Measurements from ENCODE around the gene PARP8.
"Not testable (repeated sequence)": the region's sequence is repeated elsewhere in the genome, so short reads cannot be mapped to it uniquely, and the experiment has no call there.

PARP8 gene

GRCh38 chr5:50655810-50656205 lies 10.6 kb upstream of the PARP8 start:
- TF ChIP-seq ZFX (IDR thresholded peaks at IDR 0.05) = no peak
- TF ChIP-seq, protein P1, sequence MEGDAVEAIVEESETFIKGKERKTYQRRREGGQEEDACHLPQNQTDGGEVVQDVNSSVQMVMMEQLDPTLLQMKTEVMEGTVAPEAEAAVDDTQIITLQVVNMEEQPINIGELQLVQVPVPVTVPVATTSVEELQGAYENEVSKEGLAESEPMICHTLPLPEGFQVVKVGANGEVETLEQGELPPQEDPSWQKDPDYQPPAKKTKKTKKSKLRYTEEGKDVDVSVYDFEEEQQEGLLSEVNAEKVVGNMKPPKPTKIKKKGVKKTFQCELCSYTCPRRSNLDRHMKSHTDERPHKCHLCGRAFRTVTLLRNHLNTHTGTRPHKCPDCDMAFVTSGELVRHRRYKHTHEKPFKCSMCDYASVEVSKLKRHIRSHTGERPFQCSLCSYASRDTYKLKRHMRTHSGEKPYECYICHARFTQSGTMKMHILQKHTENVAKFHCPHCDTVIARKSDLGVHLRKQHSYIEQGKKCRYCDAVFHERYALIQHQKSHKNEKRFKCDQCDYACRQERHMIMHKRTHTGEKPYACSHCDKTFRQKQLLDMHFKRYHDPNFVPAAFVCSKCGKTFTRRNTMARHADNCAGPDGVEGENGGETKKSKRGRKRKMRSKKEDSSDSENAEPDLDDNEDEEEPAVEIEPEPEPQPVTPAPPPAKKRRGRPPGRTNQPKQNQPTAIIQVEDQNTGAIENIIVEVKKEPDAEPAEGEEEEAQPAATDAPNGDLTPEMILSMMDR (conservative IDR thresholded peaks at IDR 0.05) = no peak
- peak overlapping the region; percentile 76 for H3K27ac ChIP-seq

- no peak for TF ChIP-seq ZFX (IDR thresholded peaks at IDR 0.05)
- TF ChIP-seq, protein P1 (conservative IDR thresholded peaks at IDR 0.05) = no peak
- H3K27ac ChIP-seq = peak overlapping the region; percentile 76; the same call in 1 of the 2 replicates
These were observed 9.4 kb upstream of the PARP8 start for GRCh38 chr5:50657044-50657443.

GRCh38 chr5:50658246-50658645 lies 8.2 kb upstream of the PARP8 start:
- no peak overlapping the region for H3K27ac ChIP-seq
- TF ChIP-seq, protein P1 (conservative IDR thresholded peaks at IDR 0.05) = no peak
- TF ChIP-seq ZFX (IDR thresholded peaks at IDR 0.05) = no peak

DNA sequence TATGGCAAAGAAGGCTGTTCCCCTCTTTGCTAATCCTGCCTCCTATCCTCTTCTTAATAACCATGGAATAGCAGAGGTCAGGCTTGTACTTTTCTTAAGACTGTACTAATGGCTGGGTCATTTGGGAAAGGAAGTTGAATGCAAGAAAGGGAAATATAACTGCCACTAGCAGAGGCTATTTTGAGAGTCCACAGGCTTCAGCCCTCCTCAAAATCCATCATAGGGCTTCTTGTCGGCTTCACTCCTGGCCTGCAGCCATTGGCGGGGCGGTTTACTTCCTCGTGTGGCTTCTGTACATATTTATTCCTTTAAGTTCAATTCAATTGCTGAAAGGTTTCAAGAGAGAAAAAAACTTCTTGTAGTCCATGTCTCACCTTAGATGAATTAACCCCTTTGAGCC lies 2.8 kb upstream of the PARP8 start:
- H3K27ac ChIP-seq = no peak overlapping the region
- no peak for TF ChIP-seq ZFX (IDR thresholded peaks at IDR 0.05)
- TF ChIP-seq, protein P1 (conservative IDR thresholded peaks at IDR 0.05) = no peak

DNA sequence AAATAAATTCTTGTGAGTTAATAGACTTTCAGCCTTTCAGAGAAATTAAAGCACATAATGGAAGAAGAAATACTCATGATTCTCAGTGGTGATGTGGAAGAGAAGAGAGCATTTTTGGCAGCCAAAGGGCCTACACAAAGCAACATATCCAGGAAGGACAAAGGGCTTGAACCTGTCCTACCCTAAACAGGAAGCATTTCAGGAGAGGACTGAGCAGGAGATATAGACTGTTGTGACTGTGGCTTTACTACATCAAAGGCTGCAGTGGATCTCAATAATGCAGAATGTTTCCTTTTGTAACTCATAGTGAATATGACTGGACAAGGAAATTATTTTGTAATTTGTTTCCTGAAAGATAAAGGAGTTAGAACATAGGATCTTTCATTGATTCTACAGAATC lies 1.3 kb upstream of the PARP8 start:
- H3K27ac ChIP-seq = no peak overlapping the region
- TF ChIP-seq, protein P1 (conservative IDR thresholded peaks at IDR 0.05) = no peak
- no peak for TF ChIP-seq ZFX (IDR thresholded peaks at IDR 0.05)

- H3K27ac ChIP-seq = not testable (repeated sequence)
These were observed 655 bp upstream of the PARP8 start for GRCh38 chr5:50665761-50666202.

DNA sequence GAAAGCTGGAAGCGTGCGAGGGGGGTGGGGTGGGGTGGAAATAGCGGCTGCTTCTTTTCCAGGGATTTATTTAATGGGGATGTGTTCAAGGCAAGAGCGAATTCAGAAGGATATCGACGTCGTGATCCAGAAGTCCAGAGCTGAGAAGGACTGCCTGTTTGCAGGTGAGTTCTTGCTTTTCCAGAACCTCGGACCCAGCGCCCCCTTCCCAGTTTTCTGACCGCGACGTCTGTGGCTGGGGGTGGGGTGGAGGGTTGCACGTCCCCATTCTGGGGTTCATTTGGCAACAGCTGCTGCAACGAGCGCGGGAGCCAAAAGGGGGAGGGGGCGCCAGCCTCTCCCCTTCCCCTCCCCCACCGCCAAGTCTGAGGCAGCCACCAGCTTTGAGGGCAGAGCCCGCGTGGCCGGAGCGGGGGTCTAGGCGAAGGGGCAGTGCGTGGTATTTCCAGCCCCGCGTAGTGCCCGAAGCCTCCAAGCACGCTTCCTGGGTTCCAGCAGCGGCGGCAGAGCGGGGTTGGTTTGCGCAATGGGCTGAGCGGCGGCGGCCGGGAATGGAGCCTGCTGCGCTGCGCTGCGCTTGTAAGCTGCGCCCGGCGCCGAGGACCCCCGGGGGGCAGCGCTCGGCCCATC lies 701 bp downstream of the PARP8 start:
- no peak for TF ChIP-seq ZFX (IDR thresholded peaks at IDR 0.05)
- TF ChIP-seq, protein P1 (conservative IDR thresholded peaks at IDR 0.05) = no peak
- H3K27ac ChIP-seq = peak overlapping the region; percentile 66

Measured in C4-2B (cell line).